RWPE1 (cell line): ENCODE measurements around the gene KCNQ1.

Source experiments
- CTCF ChIA-PET: fragments of 350-600 bp; sonication (Branson Sonifier 250); formaldehyde crosslinking; extraction: SDS; loops from one replicate; lab custom pipeline; 2021; lab: Yijun Ruan, JAX
- POLR2A ChIA-PET: fragments of 400-600 bp; formaldehyde crosslinking; extraction: SDS; loops from one replicate; lab custom pipeline; 2020; ENCODE audit warnings: antibody characterized with exemption; ENCODE audit not compliant: low non-redundant PET; lab: Yijun Ruan, JAX
- DNase-seq: peaks from one replicate; pipeline ENCODE4 v3.0.0; 2012; ENCODE audit warnings: low spot score
- H3K27ac ChIP-seq: fragments of 450-650 bp; 2 replicates; pipeline ENCODE4 v1.5.1; 2017
- TF ChIP-seq, protein P1 (sequence below): fragments of 450-650 bp; conservative IDR thresholded peaks from 2 replicates; pipeline ENCODE4 v1.5.1; 2017; ENCODE audit warnings: low read depth, mild to moderate bottlenecking

Gene KCNQ1

DNA sequence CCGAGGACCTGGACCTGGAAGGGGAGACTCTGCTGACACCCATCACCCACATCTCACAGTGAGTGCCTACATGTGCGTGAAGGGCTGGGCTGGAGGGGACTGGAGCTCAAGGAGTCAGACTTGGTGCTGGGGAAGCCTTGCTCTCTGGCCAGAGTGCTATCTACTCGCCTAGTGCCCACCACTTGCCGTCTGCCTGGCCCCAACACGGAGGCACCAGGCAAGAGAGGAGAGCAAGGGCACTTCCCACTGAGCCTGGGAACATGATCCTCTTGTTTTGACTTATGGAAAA is 217.2 kb downstream of the KCNQ1 start:
- H3K27ac ChIP-seq, result no peak overlapping the region
- TF ChIP-seq, protein P1, sequence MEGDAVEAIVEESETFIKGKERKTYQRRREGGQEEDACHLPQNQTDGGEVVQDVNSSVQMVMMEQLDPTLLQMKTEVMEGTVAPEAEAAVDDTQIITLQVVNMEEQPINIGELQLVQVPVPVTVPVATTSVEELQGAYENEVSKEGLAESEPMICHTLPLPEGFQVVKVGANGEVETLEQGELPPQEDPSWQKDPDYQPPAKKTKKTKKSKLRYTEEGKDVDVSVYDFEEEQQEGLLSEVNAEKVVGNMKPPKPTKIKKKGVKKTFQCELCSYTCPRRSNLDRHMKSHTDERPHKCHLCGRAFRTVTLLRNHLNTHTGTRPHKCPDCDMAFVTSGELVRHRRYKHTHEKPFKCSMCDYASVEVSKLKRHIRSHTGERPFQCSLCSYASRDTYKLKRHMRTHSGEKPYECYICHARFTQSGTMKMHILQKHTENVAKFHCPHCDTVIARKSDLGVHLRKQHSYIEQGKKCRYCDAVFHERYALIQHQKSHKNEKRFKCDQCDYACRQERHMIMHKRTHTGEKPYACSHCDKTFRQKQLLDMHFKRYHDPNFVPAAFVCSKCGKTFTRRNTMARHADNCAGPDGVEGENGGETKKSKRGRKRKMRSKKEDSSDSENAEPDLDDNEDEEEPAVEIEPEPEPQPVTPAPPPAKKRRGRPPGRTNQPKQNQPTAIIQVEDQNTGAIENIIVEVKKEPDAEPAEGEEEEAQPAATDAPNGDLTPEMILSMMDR, result no peak
- ChIA-PET POLR2A (no interaction called here), CTCF (no interaction called here)
- no peak for DNase-seq

DNA sequence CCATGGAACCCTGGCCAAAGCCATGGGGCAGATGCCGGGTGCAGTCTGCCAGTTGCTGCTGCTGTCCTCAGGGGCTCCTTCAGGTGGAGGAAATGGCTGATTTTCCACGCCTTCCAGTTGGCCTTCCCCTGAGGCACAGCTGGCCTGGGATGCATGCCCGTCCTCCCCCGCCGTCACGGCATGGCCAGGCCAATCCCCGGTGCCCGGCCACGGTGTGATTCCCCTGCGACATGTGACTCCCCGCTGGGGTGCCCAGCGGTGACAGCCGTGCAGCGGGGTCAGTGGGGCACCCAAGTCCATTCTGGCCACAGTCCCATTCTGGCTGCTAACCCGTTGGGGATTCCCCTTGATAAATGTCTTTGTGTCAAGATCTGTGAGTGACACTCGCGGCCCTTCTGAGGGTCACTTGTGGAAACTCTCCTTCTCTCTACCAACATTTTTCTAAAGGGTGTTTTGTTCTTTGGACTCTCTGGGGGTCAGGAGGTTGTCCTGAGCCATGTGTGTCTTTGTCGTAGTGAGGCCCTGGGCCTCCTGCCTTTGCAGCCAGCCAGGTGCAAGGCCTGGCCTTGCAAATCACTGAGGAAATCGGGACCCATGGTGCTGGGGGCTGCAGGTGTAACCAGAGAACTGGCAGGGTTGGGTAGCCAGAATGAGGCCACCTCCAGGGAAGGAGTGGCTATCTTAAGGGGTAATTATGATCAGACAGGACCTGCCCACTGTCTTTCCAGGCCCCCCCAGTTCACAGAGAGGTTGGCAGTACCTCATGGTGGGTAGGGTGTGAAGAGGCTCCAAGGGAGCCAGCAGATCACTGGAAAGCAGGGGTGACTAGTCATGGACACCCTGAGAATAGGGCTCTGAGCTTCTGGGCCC is 217.9 kb downstream of the KCNQ1 start:
- ChIA-PET CTCF (no interaction called here), POLR2A (no interaction called here)
- no peak overlapping the region for H3K27ac ChIP-seq
- TF ChIP-seq, protein P1, result no peak
- no peak for DNase-seq

DNA sequence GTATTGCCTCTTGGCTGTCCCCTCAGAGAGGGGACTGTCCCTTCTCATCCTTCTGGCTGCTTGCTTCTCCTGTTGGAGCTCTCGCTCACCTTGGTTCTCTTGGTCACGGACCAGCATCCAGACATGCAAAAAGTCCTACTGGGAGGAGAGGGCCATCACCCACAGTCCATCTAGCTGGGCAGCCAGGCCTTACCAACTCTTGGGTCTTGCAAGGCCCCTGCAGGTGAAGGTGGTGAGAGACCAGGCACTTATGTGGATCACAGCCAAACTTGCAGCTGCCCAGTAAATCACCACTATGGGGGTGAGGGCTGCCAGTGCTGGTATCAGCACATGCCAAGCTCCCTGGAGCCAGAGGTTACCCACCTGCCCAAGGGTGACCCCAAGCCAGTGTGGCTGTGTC is 218.7 kb downstream of the KCNQ1 start:
- CTCF ChIA-PET, result no interaction called here
- no peak overlapping the region for H3K27ac ChIP-seq
- POLR2A ChIA-PET, result no interaction called here
- TF ChIP-seq, protein P1, result no peak
- DNase-seq, result no peak

DNA sequence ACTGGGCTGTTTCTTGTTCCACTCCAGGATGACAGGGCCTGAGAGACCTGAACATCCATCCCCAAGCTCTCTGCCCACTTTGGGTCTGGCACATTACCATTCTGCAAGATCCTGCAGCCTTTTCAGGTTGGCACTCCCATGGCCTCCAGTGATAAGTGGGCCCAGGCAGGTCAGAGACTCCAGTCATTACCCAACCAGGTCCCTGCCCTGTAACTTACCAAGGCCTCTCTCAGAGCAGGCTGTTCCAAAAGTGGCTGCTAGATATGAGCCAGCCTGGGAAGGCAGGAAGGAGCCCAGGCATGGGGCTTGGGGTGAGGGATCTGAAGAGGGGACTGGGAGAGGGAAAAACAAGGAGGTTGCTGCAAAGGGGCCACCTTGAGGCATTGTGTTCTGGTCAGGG is 219.1 kb downstream of the KCNQ1 start:
- CTCF ChIA-PET, result no interaction called here
- H3K27ac ChIP-seq, result no peak overlapping the region
- DNase-seq, result no peak
- TF ChIP-seq, protein P1, result no peak
- POLR2A ChIA-PET, result interaction anchor here (0.5 kb wide), 1 partner anchor 11 kb away, joined by 4 read pairs; no protein-coding TSS in a partner anchor

DNA sequence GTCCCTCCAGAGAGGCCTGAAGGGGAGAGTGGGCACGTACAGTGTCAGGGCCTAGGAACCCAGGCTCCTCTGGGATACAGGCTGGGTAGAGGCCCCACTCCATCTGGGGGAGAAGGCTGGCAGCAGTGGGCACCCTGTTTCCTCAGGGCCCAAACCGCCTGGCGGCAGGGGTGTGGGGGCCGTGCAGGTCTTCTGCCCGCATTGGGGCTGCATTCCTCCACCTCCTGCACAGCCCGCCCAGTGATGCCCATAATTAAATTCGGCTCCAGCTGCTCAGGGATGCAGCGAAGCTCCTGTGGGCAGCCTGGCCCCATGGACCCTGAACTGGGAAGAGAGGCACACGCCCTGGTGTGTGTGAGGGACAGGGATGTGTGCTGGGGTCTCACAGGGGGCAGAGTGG is 219.6 kb downstream of the KCNQ1 start:
- TF ChIP-seq, protein P1, result no peak
- no peak for DNase-seq
- ChIA-PET POLR2A (interaction anchor here (0.5 kb wide), 1 partner anchor 11 kb away, joined by 4 read pairs; no protein-coding TSS in a partner anchor), CTCF (no interaction called here)
- no peak overlapping the region for H3K27ac ChIP-seq

DNA sequence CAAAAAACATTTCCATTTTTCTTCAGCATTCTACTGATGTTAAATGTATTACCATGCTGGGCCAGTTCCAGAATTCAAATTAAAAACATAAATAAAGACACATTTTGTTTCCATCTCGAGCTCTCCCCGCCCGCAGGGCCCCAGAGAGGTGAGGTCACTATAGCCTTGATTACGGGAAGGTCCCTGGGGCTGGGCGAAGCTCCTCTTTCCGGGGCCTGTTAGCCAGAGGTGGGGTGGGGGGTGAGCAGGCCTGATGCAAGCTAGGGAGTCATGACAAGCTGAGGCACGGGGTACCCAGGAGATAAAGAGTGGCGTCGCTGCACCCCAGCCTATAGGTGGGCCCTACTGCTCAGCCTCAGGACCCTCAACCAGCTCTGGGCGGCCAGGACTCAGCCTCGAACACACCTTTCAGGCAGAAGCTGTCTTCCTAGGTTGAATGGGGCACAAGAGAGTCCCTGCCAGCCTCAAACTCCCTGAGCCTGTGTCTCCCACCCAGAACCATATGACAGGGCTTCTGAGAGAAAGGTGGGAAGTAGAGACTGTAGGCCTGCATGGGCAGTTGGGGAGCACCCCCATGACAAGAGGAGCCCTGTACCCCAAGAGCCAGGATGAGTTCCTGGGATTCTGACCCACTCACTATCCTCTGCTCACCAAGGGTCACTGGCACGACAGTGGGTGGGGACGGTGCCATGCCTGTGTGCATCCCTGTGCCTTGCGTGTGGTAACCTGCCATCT is 220.2 kb downstream of the KCNQ1 start:
- POLR2A ChIA-PET, result no interaction called here
- CTCF ChIA-PET, result no interaction called here
- DNase-seq, result no peak
- TF ChIP-seq, protein P1, result no peak
- no peak overlapping the region for H3K27ac ChIP-seq
